Measurements from ENCODE around the gene CBX7. TPM values are rescaled to one million over a fixed set of nuclear protein-coding genes. Genes with fewer than 3 reads are reported as not detected.

CBX7 gene
- total RNA-seq, 4 donors from 2014 or later, result 41.2 to 58.6 (median 53.2) TPM

GRCh38 chr22:39106326-39106725, 46.2 kb downstream of the CBX7 start:
- Histone ChIP-seq H3K9me3 (no peaks in the 10 kb centered on the region), H3K4me3 (no peak overlapping the region), H3K36me3 (no peaks in the 10 kb centered on the region), H3K27me3 (no peaks in the 10 kb centered on the region), H3K27ac (no peak overlapping the region), H3K4me1 (no peaks in the 10 kb centered on the region)
- no peak for DNase-seq
- no peak for TF ChIP-seq POLR2A (IDR thresholded peaks at IDR 0.05)
- TF ChIP-seq CTCF (IDR thresholded peaks at IDR 0.05), result no peak

- DNase-seq, result no peak
- Histone ChIP-seq H3K9me3 (no peaks in the 10 kb centered on the region), H3K27ac (no peak overlapping the region), H3K36me3 (no peaks in the 10 kb centered on the region), H3K4me3 (no peak overlapping the region), H3K27me3 (no peaks in the 10 kb centered on the region), H3K4me1 (peaks cover 0 to 15% (median 0%) of the 10 kb centered on the region in 4 donors)
- TF ChIP-seq CTCF (IDR thresholded peaks at IDR 0.05) (no peak), POLR2A (IDR thresholded peaks at IDR 0.05) (no peak)
Observed at GRCh38 chr22:39103431-39103830, 49.0 kb downstream of the CBX7 start.

GRCh38 chr22:39101226-39101625, 51.3 kb downstream of the CBX7 start:
- Histone ChIP-seq H3K27me3 (no peaks in the 10 kb centered on the region), H3K4me1 (peaks cover 0 to 29% (median 0%) of the 10 kb centered on the region in 4 donors), H3K36me3 (no peaks in the 10 kb centered on the region), H3K4me3 (no peak overlapping the region), H3K9me3 (no peaks in the 10 kb centered on the region), H3K27ac (no peak overlapping the region)
- TF ChIP-seq POLR2A (IDR thresholded peaks at IDR 0.05) (no peak), CTCF (IDR thresholded peaks at IDR 0.05) (no peak)
- no peak for DNase-seq

GRCh38 chr22:39098576-39098975, 53.9 kb downstream of the CBX7 start:
- no peak for DNase-seq
- H3K4me3 ChIP-seq, result no peak overlapping the region
- no peaks in the 10 kb centered on the region for H3K9me3 ChIP-seq
- no peaks in the 10 kb centered on the region for H3K36me3 ChIP-seq
- H3K27ac ChIP-seq, result peak overlapping the region in 1 of 4 donors; percentile 69
- H3K4me1 ChIP-seq, result peaks cover 0 to 29% (median 0%) of the 10 kb centered on the region in 4 donors
- no peak for TF ChIP-seq POLR2A (IDR thresholded peaks at IDR 0.05)
- TF ChIP-seq CTCF (IDR thresholded peaks at IDR 0.05), result no peak
- no peaks in the 10 kb centered on the region for H3K27me3 ChIP-seq

- TF ChIP-seq POLR2A (IDR thresholded peaks at IDR 0.05) (no peak), CTCF (IDR thresholded peaks at IDR 0.05) (no peak)
- H3K4me1 ChIP-seq, result peaks cover 0 to 29% (median 0%) of the 10 kb centered on the region in 4 donors
- H3K4me3 ChIP-seq, result no peak overlapping the region
- peak overlapping the region in 2 of 4 donors; percentile 52 to 69 for H3K27ac ChIP-seq
- H3K9me3 ChIP-seq, result no peaks in the 10 kb centered on the region
- H3K36me3 ChIP-seq, result no peaks in the 10 kb centered on the region
- H3K27me3 ChIP-seq, result no peaks in the 10 kb centered on the region
- no peak for DNase-seq
Observed at GRCh38 chr22:39098026-39098425, 54.5 kb downstream of the CBX7 start.

Data from Peyer's patch (tissue), 4 donors.